ENCODE data around the gene FOXP1.

Gene FOXP1

GRCh38 chr3:71398157-71398836 lies 185.2 kb downstream of the FOXP1 start:
- DNase-seq (ENCODE audit: low read depth in 2 of 2), result no peak

- no peak for DNase-seq (ENCODE audit: low read depth in 2 of 2)
Measured at GRCh38 chr3:71397726-71398125, 185.8 kb downstream of the FOXP1 start.

- no peak for DNase-seq (ENCODE audit: low read depth in 2 of 2)
Measured at GRCh38 chr3:71397046-71397445, 186.5 kb downstream of the FOXP1 start.

GRCh38 chr3:71395927-71396695 lies 187.4 kb downstream of the FOXP1 start:
- no peak for DNase-seq (ENCODE audit: low read depth in 2 of 2)

- DNase-seq (ENCODE audit: low read depth in 2 of 2), result no peak
Measured at GRCh38 chr3:71395470-71395869, 188.1 kb downstream of the FOXP1 start.

GRCh38 chr3:71393745-71394144 lies 189.8 kb downstream of the FOXP1 start:
- DNase-seq (ENCODE audit: low read depth in 2 of 2), result no peak

GRCh38 chr3:71393093-71393492 lies 190.4 kb downstream of the FOXP1 start:
- no peak for DNase-seq (ENCODE audit: low read depth in 2 of 2)

- no peak for DNase-seq (ENCODE audit: low read depth in 2 of 2)
Measured at GRCh38 chr3:71392251-71392650, 191.3 kb downstream of the FOXP1 start.

GRCh38 chr3:71391361-71391760 lies 192.2 kb downstream of the FOXP1 start:
- no peak for DNase-seq (ENCODE audit: low read depth in 2 of 2)

- DNase-seq (ENCODE audit: low read depth in 2 of 2), result no peak
Measured at GRCh38 chr3:71389911-71390573, 193.5 kb downstream of the FOXP1 start.

- no peak for DNase-seq (ENCODE audit: low read depth in 2 of 2)
Measured at GRCh38 chr3:71389191-71389590, 194.3 kb downstream of the FOXP1 start.

GRCh38 chr3:71388535-71389120 lies 194.9 kb downstream of the FOXP1 start:
- DNase-seq (ENCODE audit: low read depth in 2 of 2), result no peak

GRCh38 chr3:71387586-71387985 lies 195.9 kb downstream of the FOXP1 start:
- no peak for DNase-seq (ENCODE audit: low read depth in 2 of 2)

GRCh38 chr3:71384837-71385716 lies 198.5 kb downstream of the FOXP1 start:
- no peak for DNase-seq (ENCODE audit: low read depth in 2 of 2)

GRCh38 chr3:71384388-71384787 lies 199.1 kb downstream of the FOXP1 start:
- no peak for DNase-seq (ENCODE audit: low read depth in 2 of 2)

GRCh38 chr3:71380096-71380495 lies 203.4 kb downstream of the FOXP1 start:
- DNase-seq (ENCODE audit: low read depth in 2 of 2), result no peak

GRCh38 chr3:71378509-71378908 lies 205.0 kb downstream of the FOXP1 start:
- DNase-seq (ENCODE audit: low read depth in 2 of 2), result no peak

GRCh38 chr3:71376911-71377310 lies 206.6 kb downstream of the FOXP1 start:
- DNase-seq (ENCODE audit: low read depth in 2 of 2), result no peak

- no peak for DNase-seq (ENCODE audit: low read depth in 2 of 2)
Measured at GRCh38 chr3:71376503-71376902, 207.0 kb downstream of the FOXP1 start.

GRCh38 chr3:71374582-71374981 lies 208.9 kb downstream of the FOXP1 start:
- DNase-seq (ENCODE audit: low read depth in 2 of 2), result no peak

- DNase-seq (ENCODE audit: low read depth in 2 of 2), result no peak
Measured at GRCh38 chr3:71372911-71373637, 210.5 kb downstream of the FOXP1 start.

Data from stimulated activated CD4-positive, alpha-beta T cell treated with anti-CD3 and anti-CD28 coated beads, Interleukin-4, amount 100 ng/mL, for 48 hours (primary cell).